ENCODE results near the gene CPEB4. TPM values are rescaled to one million over a fixed set of nuclear protein-coding genes. Genes with fewer than 3 reads are reported as not detected.

CPEB4 gene
- 10 to 100 TPM; 10.8 to 92.2 (median 36.5) TPM for total RNA-seq

DNA sequence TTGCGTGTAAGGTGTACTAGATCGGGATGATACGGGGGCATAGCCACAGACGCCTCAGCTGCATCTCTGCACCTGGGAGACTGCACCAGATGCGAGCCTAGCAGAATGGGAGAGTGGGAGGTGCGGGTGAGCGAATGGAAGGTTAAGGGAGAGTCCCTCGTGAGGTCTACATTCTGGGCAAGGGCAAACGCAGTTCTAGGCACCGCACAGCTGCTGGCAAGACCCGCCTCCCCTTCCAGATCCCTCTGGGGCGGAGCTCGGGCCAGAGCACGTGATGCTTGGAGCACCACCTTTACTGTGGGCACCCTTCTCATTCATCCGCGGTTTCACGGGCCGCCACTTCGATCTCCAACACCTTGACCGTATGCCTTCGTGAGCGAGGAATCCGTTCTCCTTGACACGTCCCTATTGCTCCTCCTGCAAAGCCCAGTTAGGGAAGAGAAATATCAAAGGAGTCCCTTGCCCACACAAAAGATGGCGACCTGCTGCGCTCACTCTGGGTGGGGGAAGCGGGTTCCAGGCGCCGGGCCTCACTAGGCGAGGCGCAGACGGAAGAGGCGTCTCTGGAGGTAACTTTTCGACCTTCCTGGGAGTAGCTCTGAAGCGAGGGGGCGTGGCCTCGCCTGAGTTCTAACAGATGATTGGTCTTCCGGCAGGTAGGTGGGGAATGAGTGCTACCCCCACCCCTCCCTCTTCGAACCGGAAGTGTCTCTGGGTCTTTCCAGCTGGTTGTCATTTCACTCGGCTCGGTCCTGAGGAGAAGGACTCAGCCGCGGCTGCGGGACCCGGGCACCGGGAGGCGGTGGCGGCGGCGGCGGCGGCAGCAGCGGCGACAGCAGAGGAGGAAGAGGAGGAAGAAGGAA lies at the start of gene CPEB4:
Gene CPEB4 (plus strand): TSS at position 740 of the 863 bp plus-strand sequence. CDS start 1,385 bp downstream, outside the sequence.
- Histone ChIP-seq H3K27ac (peak within 1 kb of the TSS; percentile 98), H3K4me1 (replicated peaks in 1 of 2) (peaks cover 0 to 4% of the 10 kb centered on the region in 2 donors), H3K4me3 (peak within 1 kb of the TSS; percentile 60 to 91 (median 69))
- ATAC-seq (replicated peaks in 6 of 8) = peak; percentile 94 to 97 (median 95)
- in situ Hi-C loops (cut with MboI; ENCODE audit: low pct_unique_long_range_greater_than_20kb in 2 of 9, low sequenced_read_pairs in 9 of 9, unreplicated experiment in 9 of 9) = loop anchor here in 1 of 9 experiments (25.0 kb wide), 1 partner anchor 276 kb away; the partner anchor contains the start of gene BOD1
- whole genome bisulfite sequencing, 10 experiments = 0 to 28% (median 13%) methylated on average over 2 to 17 of the region's 55 CpGs; no CpG with 5 or more reads in 1 of the 10 experiments

DNA sequence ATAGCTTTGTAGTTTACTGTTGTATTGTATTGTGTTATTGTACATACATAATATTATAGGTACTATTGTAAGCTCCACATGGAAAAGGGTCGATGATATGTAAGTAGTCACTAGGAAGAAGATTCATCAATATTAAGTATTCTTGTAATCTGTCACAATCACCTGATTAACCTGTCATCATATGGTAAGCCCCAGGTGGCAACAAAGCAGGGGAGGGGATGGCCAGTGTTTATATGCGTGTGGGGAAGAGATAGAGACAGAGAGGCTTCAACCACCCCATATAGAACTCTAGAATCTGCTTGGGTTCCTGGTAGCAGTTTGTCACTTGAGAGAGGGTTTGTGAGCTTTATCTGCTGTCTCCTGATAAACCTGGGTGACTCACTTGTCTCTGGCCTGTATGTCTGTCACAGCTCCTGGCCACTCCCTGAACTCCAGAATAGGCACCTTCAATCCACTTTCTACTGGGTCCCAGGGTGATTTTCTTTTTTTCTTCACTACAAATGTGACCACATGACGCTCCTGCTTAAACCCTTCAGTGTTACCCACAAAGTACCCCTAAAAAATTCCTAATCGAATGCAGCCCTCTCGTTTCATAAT lies 48.9 kb upstream of the CPEB4 start:
- H3K4me1 ChIP-seq (replicated peaks in 1 of 2) = no peaks in the 10 kb centered on the region
- no peak overlapping the region for H3K4me3 ChIP-seq
- no peak overlapping the region for H3K27ac ChIP-seq
- 0 to 92% (median 50%) methylated on average over 1 to 5 of the region's 5 CpGs; no CpG with 5 or more reads in 2 of the 10 experiments for WGBS, 10 experiments
- ATAC-seq (replicated peaks in 6 of 8) = peak in 2 of 8 experiments; percentile 37 to 39
- in situ Hi-C loops (cut with MboI; ENCODE audit: low pct_unique_long_range_greater_than_20kb in 2 of 9, low sequenced_read_pairs in 9 of 9, unreplicated experiment in 9 of 9) = no loop called here

DNA sequence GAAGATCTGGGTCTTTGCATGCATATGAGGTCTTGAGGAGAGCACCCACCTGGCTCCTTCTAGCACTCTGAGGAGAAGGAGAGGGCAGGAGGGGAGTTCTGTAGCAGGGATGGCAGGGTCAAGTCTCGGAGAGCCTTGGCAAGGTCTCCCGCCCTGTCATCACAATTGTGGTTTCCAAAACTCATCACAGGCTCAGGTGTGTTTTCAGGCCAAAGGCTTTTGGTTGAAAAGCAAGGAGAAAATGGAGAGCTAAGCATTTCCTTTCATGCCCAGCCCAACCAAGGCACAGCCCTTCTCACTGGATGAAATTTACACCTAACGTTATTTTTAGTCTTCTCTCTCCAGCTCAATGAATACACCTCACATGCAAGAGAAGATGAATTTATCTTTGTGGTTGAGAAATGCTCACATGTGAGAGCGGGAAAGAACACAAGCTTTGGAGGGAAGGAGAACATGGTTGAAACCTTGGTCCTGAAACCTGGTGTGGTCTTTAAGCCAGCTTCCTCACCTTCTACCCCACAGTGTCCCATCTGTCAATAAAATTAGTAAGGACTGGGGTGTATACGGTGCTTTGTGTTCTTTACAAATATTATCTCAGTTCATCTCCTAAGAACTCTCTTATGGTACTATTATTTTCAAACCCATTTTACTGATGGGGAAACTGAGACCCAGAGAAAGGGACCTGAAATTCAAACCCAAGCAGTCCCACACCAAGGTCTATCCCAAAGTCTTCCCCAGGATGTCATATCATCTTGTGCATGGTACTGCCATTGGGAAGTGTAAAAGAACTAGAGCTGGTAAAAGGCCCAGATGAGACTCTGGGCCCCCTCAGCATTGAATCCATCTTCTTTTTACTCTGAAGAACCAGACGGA lies 47.8 kb upstream of the CPEB4 start:
- no peak for ATAC-seq (replicated peaks in 6 of 8)
- Histone ChIP-seq H3K4me3 (no peak overlapping the region), H3K4me1 (replicated peaks in 1 of 2) (no peaks in the 10 kb centered on the region), H3K27ac (no peak overlapping the region)
- in situ Hi-C loops (cut with MboI; ENCODE audit: low pct_unique_long_range_greater_than_20kb in 2 of 9, low sequenced_read_pairs in 9 of 9, unreplicated experiment in 9 of 9) = no loop called here
- WGBS, 10 experiments = 17 to 100% (median 87%) methylated on average over 1 to 5 of the region's 6 CpGs; no CpG with 5 or more reads in 2 of the 10 experiments

DNA sequence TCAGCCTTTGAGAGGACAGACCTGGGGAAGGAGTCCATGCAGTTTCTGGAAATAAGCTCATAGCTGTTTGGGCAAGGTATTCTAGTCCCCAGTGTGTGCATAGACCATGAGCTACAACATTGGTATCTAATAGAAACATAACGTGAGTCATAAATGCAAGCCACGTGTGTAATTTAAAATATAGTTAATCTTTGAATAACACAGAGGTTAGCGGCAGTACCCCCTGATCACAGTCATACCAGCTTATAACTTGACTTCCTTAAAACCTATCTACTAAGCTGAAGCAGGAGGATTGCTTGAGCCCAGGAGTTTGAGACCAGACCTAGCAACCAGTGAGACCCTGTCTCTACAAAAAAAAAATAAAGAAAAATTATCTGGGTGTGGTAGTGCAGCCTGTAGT lies 46.4 kb upstream of the CPEB4 start:
- Histone ChIP-seq H3K27ac (no peak overlapping the region), H3K4me3 (no peak overlapping the region), H3K4me1 (replicated peaks in 1 of 2) (no peaks in the 10 kb centered on the region)
- in situ Hi-C loops (cut with MboI; ENCODE audit: low pct_unique_long_range_greater_than_20kb in 2 of 9, low sequenced_read_pairs in 9 of 9, unreplicated experiment in 9 of 9) = no loop called here
- WGBS, 10 experiments = 38 to 96% (median 75%) methylated on average over 2 to 3 of the region's 3 CpGs; no CpG with 5 or more reads in 3 of the 10 experiments
- no peak for ATAC-seq (replicated peaks in 6 of 8)

- H3K27ac ChIP-seq = no peak overlapping the region
- 40 to 60% methylated on average over 1 of the region's 3 CpGs; no CpG with 5 or more reads in 8 of the 10 experiments for WGBS, 10 experiments
- no peak for ATAC-seq (replicated peaks in 6 of 8)
- H3K4me3 ChIP-seq = no peak overlapping the region
- H3K4me1 ChIP-seq (replicated peaks in 1 of 2) = no peaks in the 10 kb centered on the region
- in situ Hi-C loops (cut with MboI; ENCODE audit: low pct_unique_long_range_greater_than_20kb in 2 of 9, low sequenced_read_pairs in 9 of 9, unreplicated experiment in 9 of 9) = no loop called here
Observed at GRCh38 chr5:173843794-173844193, 44.4 kb upstream of the CPEB4 start.

GRCh38 chr5:173845321-173845720 lies 42.8 kb upstream of the CPEB4 start:
- 7 to 100% (median 84%) methylated on average over 1 to 6 of the region's 6 CpGs for WGBS, 10 experiments

DNA sequence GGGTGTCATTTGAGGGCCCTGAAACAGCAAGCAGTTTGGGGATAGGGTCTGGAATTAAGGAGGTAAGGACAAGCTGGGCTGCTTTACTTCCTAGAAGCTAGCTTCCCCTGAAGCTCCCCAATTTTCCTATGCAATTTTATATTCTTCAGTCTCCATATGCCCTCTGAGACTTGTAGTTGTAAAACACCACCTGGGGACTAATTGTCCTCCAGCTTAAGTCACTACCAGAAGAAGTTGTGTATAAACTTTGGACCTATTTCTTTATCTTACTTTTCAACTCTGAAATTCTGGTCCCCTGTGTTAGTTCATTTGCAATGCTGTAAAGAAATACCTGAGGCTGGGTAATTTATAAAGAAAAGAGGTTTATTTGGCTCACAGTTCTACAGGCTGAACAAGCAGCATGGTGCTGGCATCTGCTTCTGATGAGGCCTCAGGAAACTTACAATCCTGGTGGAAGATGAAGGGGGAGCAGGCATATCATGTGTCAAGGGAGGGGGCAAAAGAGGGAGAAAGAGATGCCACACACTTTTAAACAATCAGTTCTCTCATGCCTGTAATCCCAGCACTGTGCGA lies 41.1 kb upstream of the CPEB4 start:
- Histone ChIP-seq H3K27ac (no peak overlapping the region), H3K4me3 (no peak overlapping the region), H3K4me1 (replicated peaks in 1 of 2) (peaks cover 12 to 14% of the 10 kb centered on the region in 2 donors)
- ATAC-seq (replicated peaks in 6 of 8) = no peak
- 17 to 100% (median 80%) methylated on average over 1 of the region's 1 CpG; no CpG with 5 or more reads in 6 of the 10 experiments for WGBS, 10 experiments
- in situ Hi-C loops (cut with MboI; ENCODE audit: low pct_unique_long_range_greater_than_20kb in 2 of 9, low sequenced_read_pairs in 9 of 9, unreplicated experiment in 9 of 9) = no loop called here

More at GRCh38 chr5:173845321-173845720, 42.8 kb upstream of the CPEB4 start:
- in situ Hi-C loops (cut with MboI; ENCODE audit: low pct_unique_long_range_greater_than_20kb in 2 of 9, low sequenced_read_pairs in 9 of 9, unreplicated experiment in 9 of 9) = no loop called here
- no peak for ATAC-seq (replicated peaks in 6 of 8)
- Histone ChIP-seq H3K4me3 (no peak overlapping the region), H3K4me1 (replicated peaks in 1 of 2) (no peaks in the 10 kb centered on the region), H3K27ac (no peak overlapping the region)

GRCh38 chr5:173848986-173849596 lies 39.1 kb upstream of the CPEB4 start:
- no peak overlapping the region for H3K27ac ChIP-seq
- in situ Hi-C loops (cut with MboI; ENCODE audit: low pct_unique_long_range_greater_than_20kb in 2 of 9, low sequenced_read_pairs in 9 of 9, unreplicated experiment in 9 of 9) = no loop called here
- 0 to 100% (median 56%) methylated on average over 1 to 2 of the region's 2 CpGs; no CpG with 5 or more reads in 2 of the 10 experiments for WGBS, 10 experiments
- peaks cover 22 to 23% of the 10 kb centered on the region in 2 donors for H3K4me1 ChIP-seq (replicated peaks in 1 of 2)
- ATAC-seq (replicated peaks in 6 of 8) = no peak
- no peak overlapping the region for H3K4me3 ChIP-seq

- no peak for ATAC-seq (replicated peaks in 6 of 8)
- 0 to 100% (median 77%) methylated on average over 1 to 4 of the region's 4 CpGs; no CpG with 5 or more reads in 1 of the 10 experiments for WGBS, 10 experiments
- Histone ChIP-seq H3K4me1 (replicated peaks in 1 of 2) (peaks cover 22 to 23% of the 10 kb centered on the region in 2 donors), H3K4me3 (no peak overlapping the region), H3K27ac (no peak overlapping the region)
- in situ Hi-C loops (cut with MboI; ENCODE audit: low pct_unique_long_range_greater_than_20kb in 2 of 9, low sequenced_read_pairs in 9 of 9, unreplicated experiment in 9 of 9) = no loop called here
Observed at GRCh38 chr5:173849908-173850307, 38.2 kb upstream of the CPEB4 start.

DNA sequence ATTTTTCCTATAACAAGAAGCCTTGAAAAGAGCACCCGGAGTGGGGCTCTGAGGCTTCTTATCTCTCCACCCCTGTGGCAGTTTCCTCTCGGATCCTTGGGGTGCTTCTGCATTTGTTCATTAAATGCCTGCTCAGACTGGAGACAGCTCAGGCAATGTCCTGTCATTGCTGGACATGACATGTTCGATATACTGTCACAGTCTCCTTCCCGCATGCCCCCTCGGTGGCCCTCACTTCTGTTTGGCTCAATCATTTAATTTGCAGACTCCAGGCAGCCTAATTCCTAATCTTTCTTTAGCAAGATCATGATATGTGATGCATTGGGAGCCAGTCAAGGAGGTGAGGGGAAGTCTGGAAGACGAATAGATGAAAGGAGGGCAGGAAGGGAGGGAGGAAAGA lies 37.5 kb upstream of the CPEB4 start:
- Histone ChIP-seq H3K4me3 (no peak overlapping the region), H3K4me1 (replicated peaks in 1 of 2) (peaks cover 25 to 30% of the 10 kb centered on the region in 2 donors), H3K27ac (no peak overlapping the region)
- peak in 2 of 8 experiments; percentile 13 to 32 for ATAC-seq (replicated peaks in 6 of 8)
- WGBS, 10 experiments = 36 to 100% (median 71%) methylated on average over 1 to 6 of the region's 6 CpGs; no CpG with 5 or more reads in 1 of the 10 experiments
- in situ Hi-C loops (cut with MboI; ENCODE audit: low pct_unique_long_range_greater_than_20kb in 2 of 9, low sequenced_read_pairs in 9 of 9, unreplicated experiment in 9 of 9) = no loop called here

DNA sequence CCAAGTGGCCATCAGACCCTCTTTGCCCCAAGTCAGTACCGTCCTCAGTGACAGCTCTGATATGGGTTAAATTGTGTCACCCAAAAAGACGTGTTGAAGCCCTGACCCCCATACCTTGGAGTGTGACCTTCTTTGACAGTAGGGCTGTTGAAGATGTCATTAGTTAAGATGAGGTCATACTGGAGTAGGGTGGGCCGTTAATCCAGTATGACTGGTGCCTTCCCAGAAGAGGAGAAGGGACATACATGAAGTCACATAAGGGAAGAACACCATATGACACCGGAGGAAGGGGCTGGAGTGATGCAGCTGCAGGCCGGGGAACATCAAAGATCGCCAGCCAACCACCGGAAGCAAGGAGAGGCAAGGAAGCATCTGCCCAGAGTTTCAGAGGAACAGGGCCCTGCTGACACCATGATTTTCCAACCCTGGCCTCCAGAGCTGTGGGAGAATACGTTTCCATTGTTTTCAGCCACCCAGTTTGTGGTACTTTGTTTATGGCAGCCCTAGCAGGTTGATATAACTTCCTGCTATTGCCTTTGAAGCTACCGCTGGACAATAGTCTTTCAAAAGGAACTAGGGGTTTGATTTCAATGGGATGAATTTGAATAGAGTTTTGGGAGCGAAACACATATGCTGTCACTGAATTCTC lies 36.4 kb upstream of the CPEB4 start:
- Histone ChIP-seq H3K4me3 (no peak overlapping the region), H3K27ac (no peak overlapping the region), H3K4me1 (replicated peaks in 1 of 2) (peaks cover 34 to 36% of the 10 kb centered on the region in 2 donors)
- WGBS, 10 experiments = 17 to 86% (median 60%) methylated on average over 1 to 8 of the region's 10 CpGs
- in situ Hi-C loops (cut with MboI; ENCODE audit: low pct_unique_long_range_greater_than_20kb in 2 of 9, low sequenced_read_pairs in 9 of 9, unreplicated experiment in 9 of 9) = no loop called here
- peak in 4 of 8 experiments; percentile 10 to 44 (median 37) for ATAC-seq (replicated peaks in 6 of 8)
